Measurements from ENCODE around the gene STK32B.
"Not testable (repeated sequence)": the region's sequence is repeated elsewhere in the genome, so short reads cannot be mapped to it uniquely, and the experiment has no call there.

Gene STK32B

DNA sequence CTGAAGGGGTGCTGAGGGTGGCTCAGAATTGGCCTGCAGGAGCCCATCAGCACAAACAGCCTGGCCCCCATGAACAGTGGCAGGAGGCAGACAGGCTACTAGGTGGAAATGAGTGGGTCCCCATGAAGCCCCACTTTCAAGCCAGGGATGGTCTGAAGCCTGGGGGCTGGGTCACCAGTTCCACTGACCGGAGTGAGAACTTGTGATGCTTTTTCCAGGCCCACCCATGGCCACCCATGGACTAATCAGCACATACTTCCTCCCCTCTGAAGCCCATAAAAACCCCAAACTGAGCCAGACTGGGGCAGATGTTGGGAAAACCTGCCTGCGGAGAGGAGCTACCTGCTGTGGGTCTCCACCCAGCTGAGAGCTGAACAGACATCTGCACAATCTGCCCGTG lies 372.9 kb downstream of the STK32B start:
- no peak for DNase-seq (ENCODE audit: low read depth in 2 of 2, low spot score in 1 of 2)

DNA sequence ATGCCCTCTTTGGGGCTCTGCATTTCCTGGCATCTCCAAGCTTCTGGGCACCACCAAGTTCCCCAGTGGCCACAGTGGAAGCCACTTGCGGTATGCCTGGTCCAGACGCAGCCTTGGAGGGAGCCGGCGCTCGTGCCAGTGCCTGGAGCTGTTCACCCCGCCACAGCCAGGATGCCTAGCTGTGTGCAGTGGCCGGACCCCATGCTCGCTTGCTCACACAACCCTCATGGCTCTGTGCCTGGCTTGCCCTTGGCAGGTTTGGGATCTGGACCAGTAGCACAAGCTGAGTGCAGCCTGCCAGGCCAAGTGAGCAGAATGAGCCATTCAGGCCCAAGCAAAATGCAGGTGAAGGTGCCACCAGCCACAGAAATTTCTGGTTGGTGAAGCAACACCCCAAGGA lies 373.6 kb downstream of the STK32B start:
- no peak for DNase-seq (ENCODE audit: low read depth in 2 of 2, low spot score in 1 of 2)

DNA sequence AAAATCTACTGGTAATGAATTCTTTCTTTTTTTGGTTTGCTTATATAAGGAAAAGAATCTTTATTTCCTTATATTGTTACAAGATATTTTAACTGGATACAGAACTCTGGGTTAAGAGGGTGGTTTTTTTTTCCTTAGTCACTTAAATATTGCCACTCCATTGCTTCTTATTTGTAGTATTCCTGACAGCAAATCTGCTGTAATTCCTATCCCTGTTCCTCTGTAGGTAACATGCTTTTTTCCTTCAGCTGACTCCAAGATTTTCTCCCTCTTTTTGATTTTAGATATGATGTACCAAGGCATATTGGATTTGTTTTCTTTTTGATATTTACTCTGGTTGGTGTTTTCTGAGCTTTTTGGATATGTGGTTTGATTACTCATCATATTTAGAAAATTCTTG lies 378.5 kb downstream of the STK32B start:
- no peak for DNase-seq (ENCODE audit: low read depth in 2 of 2, low spot score in 1 of 2)

DNA sequence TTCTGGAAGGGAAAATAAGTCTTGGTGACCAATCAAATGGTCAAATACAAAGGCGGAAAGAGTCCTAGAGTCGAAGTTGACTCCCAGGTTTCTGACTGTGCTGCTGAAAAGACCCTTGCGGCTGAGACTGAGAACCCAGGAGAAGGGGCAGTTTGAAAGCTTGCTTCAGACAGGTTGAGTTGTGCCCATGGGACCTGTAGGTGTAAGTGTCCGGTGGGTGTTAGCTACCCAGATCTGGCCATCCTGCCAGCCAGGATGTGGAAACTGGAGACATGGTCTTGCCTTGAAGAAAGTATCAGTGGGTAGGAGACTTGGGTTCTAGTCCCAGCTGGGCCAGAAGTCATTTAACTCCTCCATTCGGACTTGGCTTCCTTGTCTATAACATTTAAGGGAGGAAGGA lies 381.9 kb downstream of the STK32B start:
- DNase-seq (ENCODE audit: low read depth in 2 of 2, low spot score in 1 of 2), result no peak

DNA sequence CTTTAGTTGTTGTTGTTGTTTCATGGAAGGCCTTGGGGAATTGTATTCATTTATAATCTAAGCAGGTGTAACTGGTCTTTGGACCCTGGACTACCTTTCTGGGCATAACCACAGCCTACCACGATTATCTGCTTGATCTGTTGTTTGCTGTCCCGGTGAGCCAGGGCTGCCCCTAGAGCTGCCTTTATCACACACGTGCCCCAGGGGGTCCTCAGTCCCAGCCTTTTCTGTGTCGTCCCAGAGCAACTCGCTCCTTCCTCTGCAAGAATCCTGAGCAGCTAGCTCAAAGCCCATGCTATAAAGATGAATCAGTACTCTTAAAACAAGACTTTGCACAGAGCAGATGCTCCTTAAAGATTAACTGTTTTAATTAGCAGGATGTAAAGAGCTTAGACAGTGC lies 383.9 kb downstream of the STK32B start:
- no peak for DNase-seq (ENCODE audit: low read depth in 2 of 2, low spot score in 1 of 2)

DNA sequence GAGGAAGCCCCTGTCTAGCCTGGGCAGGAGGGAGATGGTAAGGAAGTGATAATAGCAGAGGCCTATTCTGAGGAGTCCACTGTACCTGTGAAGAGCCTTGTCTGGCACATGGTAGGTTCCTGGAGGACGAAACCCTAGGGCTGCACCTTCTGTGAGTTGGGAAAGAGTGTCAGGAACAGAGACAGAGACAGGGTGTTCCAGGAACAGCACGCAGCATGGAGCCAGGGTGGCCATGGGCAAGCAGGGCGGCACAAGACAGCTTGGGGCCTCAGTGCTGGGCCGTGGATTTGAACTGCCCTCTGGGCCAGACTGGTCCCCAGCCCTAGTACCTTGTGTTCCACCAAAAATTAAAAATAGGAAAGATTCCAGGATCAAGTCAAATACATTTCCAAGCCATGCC lies 384.5 kb downstream of the STK32B start:
- no peak for DNase-seq (ENCODE audit: low read depth in 2 of 2, low spot score in 1 of 2)

DNA sequence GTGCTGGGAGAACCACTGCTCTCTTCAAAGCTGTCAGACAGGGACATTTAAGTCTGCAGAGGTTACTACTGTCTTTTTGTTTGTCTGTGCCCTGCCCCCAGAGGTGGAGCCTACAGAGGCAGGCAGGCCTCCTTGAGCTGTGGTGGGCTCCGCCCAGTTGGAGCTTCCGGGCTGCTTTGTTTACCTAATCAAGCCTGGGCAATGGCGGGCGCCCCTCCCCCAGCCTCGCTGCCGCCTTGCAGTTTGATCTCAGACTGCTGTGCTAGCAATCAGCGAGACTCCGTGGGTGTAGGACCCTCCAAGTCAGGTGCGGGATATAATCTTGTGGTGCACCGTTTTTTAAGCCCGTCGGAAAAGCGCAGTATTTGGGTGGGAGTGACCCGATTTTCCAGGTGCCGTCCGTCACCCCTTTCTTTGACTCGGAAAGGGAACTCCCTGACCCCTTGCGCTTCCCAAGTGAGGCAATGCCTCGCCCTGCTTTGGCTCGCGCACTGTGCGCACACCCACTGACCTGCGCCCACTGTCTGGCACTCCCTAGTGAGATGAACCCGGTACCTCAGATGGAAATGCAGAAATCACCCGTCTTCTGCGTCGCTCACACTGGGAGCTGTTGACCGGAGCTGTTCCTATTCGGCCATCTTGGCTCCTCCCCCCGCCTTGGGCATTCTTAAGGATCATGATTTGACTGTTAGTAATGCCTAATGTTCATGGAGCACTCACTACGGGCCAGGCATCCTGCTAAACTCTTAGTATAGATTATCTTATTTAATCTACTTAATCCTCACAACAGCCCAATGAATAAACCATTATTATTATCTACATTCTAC lies 392.9 kb downstream of the STK32B start:
- DNase-seq (ENCODE audit: low read depth in 2 of 2, low spot score in 1 of 2), result not testable (repeated sequence)

DNA sequence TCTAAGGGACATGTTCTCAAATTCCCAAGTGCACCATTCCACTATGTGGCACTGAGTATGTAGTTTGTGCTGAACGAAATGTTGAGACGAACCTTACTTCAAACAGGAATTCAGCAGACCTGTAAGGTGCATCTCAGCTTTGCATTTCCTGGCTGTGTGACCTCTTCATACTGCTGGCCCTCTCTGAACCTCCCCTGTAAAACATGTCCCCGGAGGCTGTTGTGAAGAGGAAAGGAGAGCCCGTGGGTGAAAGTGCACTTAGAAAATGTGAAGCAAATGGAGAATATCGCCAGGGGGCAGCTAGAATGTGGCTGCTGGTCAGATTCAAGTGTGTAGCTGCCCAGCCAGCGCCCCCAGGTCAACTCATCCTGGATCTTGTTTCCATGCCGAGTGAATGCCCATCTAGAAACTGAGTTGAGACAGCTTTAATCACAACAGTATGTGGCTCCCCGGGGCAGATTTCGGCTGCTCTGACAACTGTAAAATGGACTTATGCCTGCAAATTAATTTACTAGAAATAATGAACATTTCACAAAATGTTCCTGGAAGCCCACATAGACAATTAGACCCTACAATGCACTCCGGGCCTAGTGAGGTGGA lies 393.7 kb downstream of the STK32B start:
- DNase-seq (ENCODE audit: low read depth in 2 of 2, low spot score in 1 of 2), result no peak

DNA sequence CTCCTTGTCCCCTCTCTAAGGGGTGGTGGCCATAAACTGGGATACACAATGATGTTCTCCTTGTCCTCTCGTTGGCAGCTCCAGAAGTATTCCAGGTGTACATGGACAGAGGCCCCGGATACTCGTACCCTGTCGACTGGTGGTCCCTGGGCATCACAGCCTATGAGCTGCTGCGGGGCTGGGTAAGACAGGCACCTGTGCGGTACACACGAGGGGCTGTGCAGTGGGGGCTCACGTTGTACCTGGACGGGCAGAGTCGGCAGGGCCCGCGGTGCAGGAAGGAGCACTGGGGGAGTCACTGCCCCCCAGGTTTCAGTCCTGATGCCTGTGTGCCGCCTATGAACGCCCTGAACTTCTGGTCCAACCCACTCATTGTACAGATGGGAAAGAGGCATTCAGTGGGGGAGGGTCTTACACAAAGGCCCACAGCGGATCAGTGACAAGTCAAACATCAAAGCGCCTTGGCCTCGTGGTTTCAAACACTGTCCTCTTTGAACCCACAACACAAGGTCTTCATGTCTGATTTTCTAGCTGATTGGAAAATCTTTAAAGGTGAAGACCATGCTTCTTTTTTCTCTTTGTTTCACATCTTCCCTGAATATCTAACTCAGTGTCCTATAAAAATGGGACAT lies 395.4 kb downstream of the STK32B start:
- no peak for DNase-seq (ENCODE audit: low read depth in 2 of 2, low spot score in 1 of 2)

DNA sequence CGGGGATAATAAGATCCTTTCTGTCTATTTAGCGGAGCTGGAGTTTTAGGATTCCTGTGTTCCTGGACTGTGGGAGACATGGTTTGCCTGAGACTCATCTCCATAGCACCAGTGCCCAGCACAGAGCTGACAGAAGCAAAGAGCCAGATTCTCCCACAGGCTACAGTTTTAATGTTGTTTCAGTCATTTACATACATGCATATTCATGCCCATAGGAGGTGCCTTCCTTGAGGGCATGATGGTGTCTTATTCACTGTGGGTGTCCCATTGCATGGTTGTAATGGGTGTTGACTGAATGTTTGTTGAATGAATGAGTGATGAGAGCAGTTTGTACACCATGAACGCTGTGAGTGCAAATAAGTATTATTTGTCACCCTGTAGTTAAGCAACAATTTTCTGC lies 396.5 kb downstream of the STK32B start:
- DNase-seq (ENCODE audit: low read depth in 2 of 2, low spot score in 1 of 2), result no peak

DNA sequence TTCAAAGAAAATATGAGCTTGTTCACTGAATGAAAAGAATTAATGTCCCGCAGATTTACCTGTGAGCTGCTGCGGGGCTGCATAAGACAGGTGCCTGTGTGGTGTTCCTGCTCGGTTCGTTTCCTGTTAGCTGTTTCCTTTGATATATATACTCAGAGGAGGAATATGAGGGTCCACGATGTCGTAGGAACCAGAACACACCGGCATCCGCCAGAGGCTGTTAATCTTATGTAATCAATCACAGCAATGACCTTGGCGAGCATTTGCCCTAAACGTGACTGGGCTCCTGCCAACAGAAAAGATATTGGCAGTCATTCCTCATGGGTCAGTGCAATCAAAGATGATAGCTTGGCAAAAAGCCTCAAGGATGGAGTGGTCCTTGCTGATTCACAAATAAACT lies 396.9 kb downstream of the STK32B start:
- no peak for DNase-seq (ENCODE audit: low read depth in 2 of 2, low spot score in 1 of 2)

DNA sequence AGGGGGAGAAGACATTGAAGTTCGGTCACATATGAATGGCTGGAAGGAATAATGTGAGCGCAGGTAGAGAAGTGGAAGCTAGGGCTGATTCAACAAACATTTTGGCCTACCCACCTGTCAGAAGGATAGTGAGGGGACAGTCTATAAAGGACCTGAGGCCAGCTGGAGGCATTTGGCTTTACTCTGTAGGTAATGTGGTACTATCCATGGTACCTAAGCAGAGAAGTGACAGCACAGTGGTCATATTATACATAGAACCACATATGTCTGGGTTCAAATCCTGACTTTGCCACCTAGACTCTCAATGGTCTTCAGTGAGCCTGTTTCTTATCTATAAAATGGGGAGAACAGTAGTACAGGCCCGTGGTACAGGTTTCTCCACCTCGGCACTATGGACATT lies 400.0 kb downstream of the STK32B start:
- DNase-seq (ENCODE audit: low read depth in 2 of 2, low spot score in 1 of 2), result no peak

DNA sequence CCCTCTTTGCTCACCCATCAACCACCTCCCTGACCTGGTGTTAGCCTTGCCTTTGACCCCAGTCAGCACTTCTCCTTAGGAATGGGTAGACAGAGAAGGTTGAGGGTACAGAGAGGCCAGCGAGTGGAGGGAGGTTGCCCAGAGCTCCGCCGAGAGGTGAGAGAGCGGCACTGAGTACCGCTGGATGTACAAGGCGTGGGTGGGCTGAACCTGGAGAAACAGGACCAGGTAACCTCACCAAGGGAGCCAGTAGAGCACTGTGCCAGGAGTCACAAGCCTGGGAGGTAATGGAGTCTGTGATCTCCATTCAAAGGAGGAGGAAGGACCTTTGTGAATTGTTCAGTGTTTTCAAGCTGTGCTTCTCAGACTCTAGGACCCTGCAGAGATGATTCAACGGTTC lies 400.9 kb downstream of the STK32B start:
- no peak for DNase-seq (ENCODE audit: low read depth in 2 of 2, low spot score in 1 of 2)

DNA sequence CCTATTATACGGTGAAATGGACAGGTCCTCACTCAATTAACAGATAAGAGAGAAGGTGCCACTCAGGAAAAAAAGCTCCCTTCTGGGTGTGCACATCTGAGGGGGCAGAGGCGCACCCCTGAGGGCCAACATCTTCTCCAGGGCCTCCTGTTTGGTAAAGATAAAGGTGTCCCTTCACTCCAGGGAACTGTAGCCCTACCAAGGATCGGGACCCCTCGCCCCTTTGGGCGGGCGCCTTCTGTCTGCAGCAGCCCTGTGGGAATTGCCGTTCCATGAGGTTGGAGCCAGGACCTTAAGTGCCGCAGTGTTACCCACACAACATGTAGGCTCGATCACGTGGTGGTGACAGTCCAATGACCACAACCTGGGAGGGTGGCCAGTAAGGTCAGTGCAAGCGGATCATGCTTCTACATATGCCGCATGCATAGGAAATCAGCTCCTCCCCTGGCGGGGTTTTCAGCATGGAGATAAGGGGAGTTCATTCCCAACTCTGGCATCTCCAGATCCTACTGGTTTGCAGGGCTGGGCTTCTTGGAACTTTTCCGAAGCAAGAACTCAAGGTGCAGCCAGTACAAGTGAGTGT lies 403.8 kb downstream of the STK32B start:
- DNase-seq (ENCODE audit: low read depth in 2 of 2, low spot score in 1 of 2), result no peak

DNA sequence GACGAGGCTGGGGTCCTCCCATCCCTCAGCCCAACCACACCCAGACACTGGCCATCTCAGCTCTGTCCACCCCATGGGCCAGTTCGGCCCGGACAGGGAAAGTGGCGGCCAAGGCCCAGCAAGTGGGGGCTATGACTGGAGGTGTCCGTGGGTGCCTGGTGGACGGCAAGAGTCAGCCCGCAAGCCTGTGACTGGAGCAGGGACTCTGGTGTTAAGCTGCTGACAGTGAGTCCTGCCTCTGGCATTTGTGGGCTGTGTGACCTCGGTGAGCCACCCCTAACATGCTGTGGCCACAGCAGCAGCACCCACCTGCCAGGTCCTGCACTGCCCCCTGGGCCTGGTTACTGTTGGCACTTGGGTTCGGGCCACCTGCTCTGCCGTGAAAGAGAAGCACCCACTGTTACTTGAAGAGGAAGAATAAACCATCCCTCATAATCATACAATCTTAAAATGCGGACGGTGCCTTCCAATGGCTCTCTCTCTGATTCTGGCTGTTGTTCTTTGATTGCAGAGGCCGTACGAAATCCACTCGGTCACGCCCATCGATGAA lies 405.1 kb downstream of the STK32B start:
- DNase-seq (ENCODE audit: low read depth in 2 of 2, low spot score in 1 of 2), result no peak

DNA sequence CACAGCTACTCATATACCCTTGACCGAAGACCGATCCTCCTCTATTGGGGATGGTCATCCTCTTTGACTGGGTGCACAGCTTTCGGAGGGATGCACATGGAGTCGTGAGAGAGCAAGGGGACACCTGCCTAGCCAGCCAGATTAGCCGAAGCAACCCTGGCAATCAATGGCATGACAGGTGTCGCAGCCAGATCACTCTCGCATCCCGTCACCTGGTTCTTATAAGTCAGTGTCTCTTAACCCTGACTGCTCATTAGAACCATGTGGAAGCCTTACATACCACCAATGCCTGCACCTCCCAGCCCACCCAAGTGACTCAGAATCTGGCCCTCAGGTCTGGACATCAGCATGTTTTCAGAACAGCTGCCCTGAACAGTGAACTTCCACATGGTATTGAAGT lies 407.4 kb downstream of the STK32B start:
- no peak for DNase-seq (ENCODE audit: low read depth in 2 of 2, low spot score in 1 of 2)

DNA sequence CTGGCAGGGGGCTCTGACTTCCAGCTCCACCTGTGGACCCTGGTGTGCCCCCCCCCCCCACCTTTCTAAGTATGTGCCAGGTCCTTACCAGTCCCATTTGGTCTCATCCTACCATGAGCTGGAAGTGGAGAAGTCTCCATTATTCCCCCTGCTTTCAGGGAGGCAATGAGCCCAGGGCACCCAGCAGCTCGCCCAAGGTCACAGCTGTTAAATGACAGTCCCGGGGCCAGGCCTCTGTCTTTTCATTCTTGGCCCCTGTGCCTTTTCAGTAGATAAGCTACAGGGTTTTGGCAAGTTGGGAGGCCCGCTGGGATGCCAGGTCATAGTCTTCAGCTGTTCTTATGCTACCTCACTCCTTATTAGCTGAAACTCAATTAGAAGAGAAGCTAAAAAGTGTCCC lies 408.0 kb downstream of the STK32B start:
- no peak for DNase-seq (ENCODE audit: low read depth in 2 of 2, low spot score in 1 of 2)

DNA sequence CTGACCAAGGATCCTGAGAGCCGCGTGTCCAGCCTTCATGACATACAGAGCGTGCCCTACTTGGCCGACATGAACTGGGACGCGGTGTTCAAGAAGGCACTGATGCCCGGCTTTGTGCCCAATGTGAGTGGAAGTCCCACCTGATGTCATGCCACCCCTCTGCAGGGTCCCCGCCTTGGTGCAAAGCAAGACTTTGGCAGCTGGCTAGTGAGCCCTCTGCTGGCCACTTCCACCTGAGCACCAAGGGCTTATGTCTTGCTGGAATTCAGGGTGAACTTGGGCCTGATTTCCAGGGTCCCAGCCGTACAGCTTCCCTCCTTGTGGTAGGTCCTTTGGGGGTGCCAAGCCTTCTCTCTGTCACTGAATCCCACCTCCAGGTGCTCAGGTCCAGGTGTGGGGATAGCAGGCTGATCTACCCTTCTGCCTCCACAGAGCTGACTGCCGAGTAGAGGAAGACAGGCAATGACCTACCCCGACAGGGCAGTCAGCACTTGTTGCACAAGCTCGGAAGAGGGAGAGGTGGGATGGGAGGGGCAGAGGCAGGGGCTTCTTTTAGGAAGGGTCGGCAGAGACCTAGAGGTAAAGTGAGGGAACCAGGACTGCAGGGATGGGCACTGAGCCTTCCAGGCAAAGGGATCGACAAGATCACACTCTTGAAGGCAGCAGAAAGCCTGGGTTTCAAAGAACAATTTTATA lies 409.0 kb downstream of the STK32B start:
- no peak for DNase-seq (ENCODE audit: low read depth in 2 of 2, low spot score in 1 of 2)

DNA sequence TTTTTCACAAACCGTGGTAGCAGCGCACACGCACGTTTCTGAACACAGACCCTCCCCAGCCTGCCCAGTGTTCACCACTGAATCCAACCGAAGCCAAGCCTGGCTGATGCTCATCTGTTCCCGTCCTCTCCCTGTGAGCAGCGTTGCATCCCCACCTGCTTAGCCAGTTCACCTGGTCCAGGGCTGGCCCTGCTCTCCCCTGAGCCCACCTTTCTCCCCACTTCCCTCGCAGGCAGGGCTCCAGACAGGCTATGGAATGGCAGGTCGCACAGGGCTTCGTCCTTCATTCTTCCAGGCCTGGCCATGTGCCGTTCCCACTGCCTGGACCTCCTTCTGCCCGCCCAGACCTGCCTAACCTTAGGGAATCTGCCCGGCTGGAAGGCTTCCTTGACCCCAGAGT lies 410.2 kb downstream of the STK32B start:
- DNase-seq (ENCODE audit: low read depth in 2 of 2, low spot score in 1 of 2), result no peak

DNA sequence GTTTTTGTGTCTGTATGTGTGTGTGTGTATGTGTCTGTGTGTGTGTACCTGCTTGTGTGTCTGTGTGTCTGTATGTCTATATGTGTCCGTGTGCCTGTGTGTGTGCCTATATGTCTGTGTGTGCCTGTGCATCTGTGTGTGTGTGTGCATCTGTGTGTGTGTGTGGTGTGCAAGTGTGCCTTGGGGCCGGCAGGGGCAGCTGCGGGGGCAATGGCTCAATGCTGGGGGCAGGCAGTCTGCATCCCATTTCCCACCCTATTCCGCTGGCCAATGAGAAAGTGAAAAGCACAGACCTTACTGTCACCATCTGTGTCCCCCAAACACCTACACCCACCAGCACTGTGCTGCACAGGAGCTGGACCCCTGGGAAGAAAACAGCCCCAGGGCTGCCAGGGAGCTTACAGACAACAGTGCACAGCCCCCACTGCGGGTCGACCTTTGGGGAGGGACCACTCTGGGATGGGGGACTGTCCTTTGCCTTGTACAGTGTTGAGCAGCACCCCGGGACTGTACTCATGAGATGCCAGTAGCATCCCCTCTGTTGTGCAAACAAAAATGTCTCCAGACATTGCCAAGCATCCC lies 411.1 kb downstream of the STK32B start:
- DNase-seq (ENCODE audit: low read depth in 2 of 2, low spot score in 1 of 2), result no peak

DNA sequence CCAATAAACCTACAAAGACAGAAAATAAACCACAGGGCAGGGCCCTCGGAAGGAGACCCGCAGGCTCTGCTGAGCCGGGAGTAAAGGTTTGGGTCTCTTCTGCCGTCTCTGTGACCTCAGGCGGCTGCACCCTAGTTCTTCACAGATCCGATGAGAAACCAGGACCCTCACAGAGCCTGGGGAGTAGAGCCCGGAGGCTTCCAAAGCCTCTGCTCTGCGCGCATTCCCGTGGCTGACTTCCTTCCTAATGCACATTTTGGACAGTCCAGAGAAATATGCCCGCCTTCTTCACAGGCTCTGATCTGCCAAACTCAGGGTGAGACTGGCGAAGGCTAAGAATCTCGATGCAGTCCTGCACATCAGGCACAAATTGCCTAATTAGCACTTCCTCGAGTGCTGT lies 411.6 kb downstream of the STK32B start:
- DNase-seq (ENCODE audit: low read depth in 2 of 2, low spot score in 1 of 2), result no peak
